Mesothelial cell of epicardium (in vitro differentiated cells): ENCODE measurements around the gene ARHGEF37. TPM values are rescaled to one million over a fixed set of nuclear protein-coding genes. Genes with fewer than 3 reads are reported as not detected.

Experiments used
- DNase-seq, 2 experiments: peaks; one replicate each; pipeline ENCODE4 v3.0.0; 2021; ENCODE audit warnings: low spot score in 2 of 2; ENCODE audit not compliant: unreplicated experiment in 2 of 2
- H3K27ac Mint-ChIP-seq: 2 replicates; pipeline ENCODE4 v1.8.0; 2021; ENCODE audit warnings: mixed read lengths
- H3K27me3 Mint-ChIP-seq: 2 replicates; pipeline ENCODE4 v1.8.0; 2021; ENCODE audit warnings: low read depth, mixed read lengths
- H3K36me3 Mint-ChIP-seq: 2 replicates; pipeline ENCODE4 v1.8.0; 2021; ENCODE audit warnings: mixed read lengths
- H3K4me1 Mint-ChIP-seq: 2 replicates; pipeline ENCODE4 v1.8.0; 2021; ENCODE audit warnings: mixed read lengths
- H3K4me3 Mint-ChIP-seq: 2 replicates; pipeline ENCODE4 v1.8.0; 2021; ENCODE audit warnings: mild to moderate bottlenecking, moderate library complexity, mixed read lengths
- H3K9me3 Mint-ChIP-seq: 2 replicates; pipeline ENCODE4 v1.8.0; 2021; ENCODE audit warnings: mixed read lengths
- CTCF ChIP-seq: fragments of 200-600 bp; sonication (generic); IDR thresholded peaks from one replicate; pipeline ENCODE4 v1.5.0; 2021; ENCODE audit warnings: antibody characterized with exemption; ENCODE audit not compliant: unreplicated experiment
- total RNA-seq: library from RNA; stranded (reverse); gene quantifications from 3 replicates; pipeline ENCODE4 v1.2.1, GENCODE V29; 2021

Gene ARHGEF37
- total RNA-seq, 1 donor from 2014 or later = 10.1 TPM

- no peaks in the 10 kb centered on the region for H3K9me3 Mint-ChIP-seq
Measured at GRCh38 chr5:149572576-149573231, 8.6 kb upstream of the ARHGEF37 start.

GRCh38 chr5:149575131-149575530 is 6.2 kb upstream of the ARHGEF37 start:
- no peaks in the 10 kb centered on the region for H3K9me3 Mint-ChIP-seq
- H3K27ac Mint-ChIP-seq = no peak overlapping the region
- DNase-seq = no peak
- no peak overlapping the region for H3K4me3 Mint-ChIP-seq
- H3K36me3 Mint-ChIP-seq = no peaks in the 10 kb centered on the region
- no peaks in the 10 kb centered on the region for H3K27me3 Mint-ChIP-seq
- H3K4me1 Mint-ChIP-seq = no peaks in the 10 kb centered on the region
- TF ChIP-seq CTCF = no peak

More at GRCh38 chr5:149572576-149573231, 8.6 kb upstream of the ARHGEF37 start:
- H3K27ac Mint-ChIP-seq = no peak overlapping the region
- no peak for DNase-seq
- no peak for TF ChIP-seq CTCF
- H3K36me3 Mint-ChIP-seq = no peaks in the 10 kb centered on the region
- H3K4me1 Mint-ChIP-seq = no peaks in the 10 kb centered on the region
- no peak overlapping the region for H3K4me3 Mint-ChIP-seq
- H3K27me3 Mint-ChIP-seq = no peaks in the 10 kb centered on the region

GRCh38 chr5:149576021-149576420 is 5.3 kb upstream of the ARHGEF37 start:
- H3K36me3 Mint-ChIP-seq = no peaks in the 10 kb centered on the region
- H3K4me1 Mint-ChIP-seq = peaks cover 3% of the 10 kb centered on the region
- TF ChIP-seq CTCF = no peak
- no peak for DNase-seq
- no peaks in the 10 kb centered on the region for H3K27me3 Mint-ChIP-seq
- no peak overlapping the region for H3K4me3 Mint-ChIP-seq
- H3K27ac Mint-ChIP-seq = no peak overlapping the region
- no peaks in the 10 kb centered on the region for H3K9me3 Mint-ChIP-seq

- Mint-ChIP-seq H3K4me1 (peaks cover 15% of the 10 kb centered on the region), H3K36me3 (no peaks in the 10 kb centered on the region), H3K4me3 (no peak overlapping the region), H3K27me3 (no peaks in the 10 kb centered on the region), H3K9me3 (no peaks in the 10 kb centered on the region), H3K27ac (no peak overlapping the region)
- TF ChIP-seq CTCF = no peak
- DNase-seq = no peak
Measured at GRCh38 chr5:149578896-149579295, 2.4 kb upstream of the ARHGEF37 start.

GRCh38 chr5:149580808-149581191 is 498 bp upstream of the ARHGEF37 start:
- Mint-ChIP-seq H3K9me3 (peaks cover under 1% of the 10 kb centered on the region), H3K4me1 (peaks cover 18% of the 10 kb centered on the region)

More at GRCh38 chr5:149580808-149581191, 498 bp upstream of the ARHGEF37 start:
- DNase-seq = no peak
- Mint-ChIP-seq H3K36me3 (no peaks in the 10 kb centered on the region), H3K27me3 (no peaks in the 10 kb centered on the region), H3K4me3 (peak overlapping the region; percentile 73), H3K27ac (peak overlapping the region; percentile 66)
- TF ChIP-seq CTCF = no peak
